Bronchial epithelial cell (primary cell): ENCODE measurements around the gene PLA2G2F. TPM values are rescaled to one million over a fixed set of nuclear protein-coding genes. Genes with fewer than 3 reads are reported as not detected.

Experiments
- DNase-seq: peaks from one replicate; pipeline ENCODE4 v3.0.0-alpha.2; 2010; ENCODE audit warnings: low read depth
- FAIRE-seq: peaks from 2 replicates; lab custom pipeline; 2011; peaks lifted over from hg19 to GRCh38; lab: Jason Lieb, UNC
- H3K27me3 ChIP-seq: 2 replicates; pipeline ENCODE4 v1.5.1; 2011; ENCODE audit warnings: low read length; ENCODE audit not compliant: control insufficient read depth, insufficient read depth
- H3K36me3 ChIP-seq: 2 replicates; pipeline ENCODE4 v1.5.1; 2011; ENCODE audit warnings: low read length; ENCODE audit not compliant: control insufficient read depth, insufficient read depth
- H3K4me3 ChIP-seq: 2 replicates; pipeline ENCODE4 v1.5.1; 2011; ENCODE audit warnings: mild to moderate bottlenecking, low read depth, low read length, control low read depth
- CTCF ChIP-seq: IDR thresholded peaks from 2 replicates; pipeline ENCODE4 v1.5.1; 2011; ENCODE audit warnings: mild to moderate bottlenecking, moderate library complexity, low read length, control low read depth, inconsistent platforms; ENCODE audit not compliant: insufficient read depth, severe bottlenecking
- total RNA-seq: library from RNA; depleted of rRNA; stranded (reverse); fragments of >200 nt; gene quantifications from 2 replicates; pipeline ENCODE4 v1.2.1, GENCODE V29; 2014

Gene PLA2G2F
- total RNA-seq, 1 donor from 2014 or later = not detected

- TF ChIP-seq CTCF = no peak
- DNase-seq (no peak), FAIRE-seq (peak; percentile 60)
- Histone ChIP-seq H3K27me3 (no peaks in the 10 kb centered on the region), H3K36me3 (no peaks in the 10 kb centered on the region), H3K4me3 (no peak overlapping the region)
Observed at GRCh38 chr1:20191266-20191825, 52.2 kb downstream of the PLA2G2F start.

GRCh38 chr1:20192364-20192763, 53.2 kb downstream of the PLA2G2F start:
- FAIRE-seq (no peak), DNase-seq (peak; percentile 39)
- no peak for TF ChIP-seq CTCF
- H3K36me3 ChIP-seq = no peaks in the 10 kb centered on the region
- no peak overlapping the region for H3K4me3 ChIP-seq
- no peaks in the 10 kb centered on the region for H3K27me3 ChIP-seq

GRCh38 chr1:20192871-20193411, 53.8 kb downstream of the PLA2G2F start:
- Histone ChIP-seq H3K36me3 (no peaks in the 10 kb centered on the region), H3K27me3 (no peaks in the 10 kb centered on the region), H3K4me3 (no peak overlapping the region)
- FAIRE-seq = no peak
- TF ChIP-seq CTCF = no peak
- DNase-seq = no peak

- no peaks in the 10 kb centered on the region for H3K36me3 ChIP-seq
- DNase-seq = no peak
- TF ChIP-seq CTCF = no peak
- H3K4me3 ChIP-seq = no peak overlapping the region
- FAIRE-seq = no peak
- H3K27me3 ChIP-seq = no peaks in the 10 kb centered on the region
Observed at GRCh38 chr1:20194224-20194623, 55.1 kb downstream of the PLA2G2F start.

GRCh38 chr1:20194757-20195461, 55.8 kb downstream of the PLA2G2F start:
- H3K4me3 ChIP-seq = no peak overlapping the region
- peak; percentile 86 for TF ChIP-seq CTCF
- no peaks in the 10 kb centered on the region for H3K36me3 ChIP-seq
- DNase-seq (peak; percentile 46), FAIRE-seq (no peak)
- H3K27me3 ChIP-seq = no peaks in the 10 kb centered on the region
